ENCODE measurements around the gene ZNF277.

GRCh38 chr7:112202816-112203215 is 3.7 kb upstream of the ZNF277 start:
- TF ChIP-seq, protein P1, sequence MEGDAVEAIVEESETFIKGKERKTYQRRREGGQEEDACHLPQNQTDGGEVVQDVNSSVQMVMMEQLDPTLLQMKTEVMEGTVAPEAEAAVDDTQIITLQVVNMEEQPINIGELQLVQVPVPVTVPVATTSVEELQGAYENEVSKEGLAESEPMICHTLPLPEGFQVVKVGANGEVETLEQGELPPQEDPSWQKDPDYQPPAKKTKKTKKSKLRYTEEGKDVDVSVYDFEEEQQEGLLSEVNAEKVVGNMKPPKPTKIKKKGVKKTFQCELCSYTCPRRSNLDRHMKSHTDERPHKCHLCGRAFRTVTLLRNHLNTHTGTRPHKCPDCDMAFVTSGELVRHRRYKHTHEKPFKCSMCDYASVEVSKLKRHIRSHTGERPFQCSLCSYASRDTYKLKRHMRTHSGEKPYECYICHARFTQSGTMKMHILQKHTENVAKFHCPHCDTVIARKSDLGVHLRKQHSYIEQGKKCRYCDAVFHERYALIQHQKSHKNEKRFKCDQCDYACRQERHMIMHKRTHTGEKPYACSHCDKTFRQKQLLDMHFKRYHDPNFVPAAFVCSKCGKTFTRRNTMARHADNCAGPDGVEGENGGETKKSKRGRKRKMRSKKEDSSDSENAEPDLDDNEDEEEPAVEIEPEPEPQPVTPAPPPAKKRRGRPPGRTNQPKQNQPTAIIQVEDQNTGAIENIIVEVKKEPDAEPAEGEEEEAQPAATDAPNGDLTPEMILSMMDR (IDR thresholded peaks at IDR 0.05), result no peak
- TF ChIP-seq POLR2A (IDR thresholded peaks at IDR 0.05), result no peak
